Activated CD4-positive, alpha-beta T cell treated with anti-CD3 and anti-CD28 coated beads, Interleukin-2, amount 50 U/mL, for 48 hours (primary cell): ENCODE data around the gene TXNL4B.
A peak's percentile ranks its signal among the peaks of the same experiment; 100 is the strongest.

Experiments
- DNase-seq, 2 experiments: peaks; one replicate each; pipeline ENCODE4 v3.0.0-alpha.2; 2020

Gene TXNL4B

DNA sequence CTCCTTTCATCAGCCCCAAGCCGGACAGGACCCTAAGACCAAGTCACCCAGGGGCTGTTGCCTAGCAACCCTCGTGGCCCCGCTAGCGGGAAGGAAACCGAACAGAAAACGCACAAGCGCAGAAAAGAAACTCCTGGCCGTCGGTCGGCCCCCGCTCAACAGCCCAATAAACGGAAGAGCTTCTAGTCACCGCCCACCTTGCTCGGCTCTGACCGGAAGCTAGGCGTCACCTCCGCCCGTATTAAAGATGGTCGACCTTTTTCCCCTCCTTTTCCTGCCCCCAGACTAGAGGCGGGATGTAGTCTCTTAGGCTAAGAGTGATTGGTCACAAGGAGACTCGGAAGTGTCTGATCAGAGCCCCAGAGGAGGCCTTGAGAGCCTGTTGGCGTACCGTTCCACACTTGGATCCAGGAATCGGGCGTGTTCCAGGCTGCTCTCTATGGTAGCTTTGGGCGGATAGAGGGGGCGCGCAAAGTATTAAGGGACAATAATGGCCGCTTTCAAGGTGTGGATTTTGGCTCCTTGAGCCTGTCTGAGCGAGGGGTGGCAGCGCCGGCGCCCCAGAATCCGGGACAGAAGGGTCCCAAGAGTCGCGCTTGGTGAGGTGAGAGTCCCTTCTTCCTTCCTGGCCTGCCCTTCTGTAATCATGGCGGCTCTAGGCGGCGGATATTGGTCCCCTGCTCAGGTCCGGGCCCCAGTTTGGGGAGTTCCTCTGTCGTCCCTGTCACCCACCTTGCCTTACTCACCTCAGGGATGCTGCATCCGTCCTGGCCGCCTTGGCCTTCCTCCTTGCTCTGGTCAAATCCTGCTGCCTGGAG lies at the start of gene TXNL4B, which contains the start of gene DHX38:
Gene TXNL4B, minus strand, starts transcription at position 173 of the 818 bp plus-strand sequence. CDS start 2,871 bp downstream, outside the sequence.
Gene DHX38, plus strand, starts transcription at position 400 of the 818 bp plus-strand sequence. CDS start 2,311 bp downstream, outside the sequence.
- peak; percentile 86 to 91 for DNase-seq

GRCh38 chr16:72142476-72142875 lies 49.1 kb upstream of the TXNL4B start:
- DNase-seq = no peak

- no peak for DNase-seq
Measured at GRCh38 chr16:72139908-72140307, 46.5 kb upstream of the TXNL4B start.

- no peak for DNase-seq
Measured at GRCh38 chr16:72138064-72138572, 44.7 kb upstream of the TXNL4B start.

DNA sequence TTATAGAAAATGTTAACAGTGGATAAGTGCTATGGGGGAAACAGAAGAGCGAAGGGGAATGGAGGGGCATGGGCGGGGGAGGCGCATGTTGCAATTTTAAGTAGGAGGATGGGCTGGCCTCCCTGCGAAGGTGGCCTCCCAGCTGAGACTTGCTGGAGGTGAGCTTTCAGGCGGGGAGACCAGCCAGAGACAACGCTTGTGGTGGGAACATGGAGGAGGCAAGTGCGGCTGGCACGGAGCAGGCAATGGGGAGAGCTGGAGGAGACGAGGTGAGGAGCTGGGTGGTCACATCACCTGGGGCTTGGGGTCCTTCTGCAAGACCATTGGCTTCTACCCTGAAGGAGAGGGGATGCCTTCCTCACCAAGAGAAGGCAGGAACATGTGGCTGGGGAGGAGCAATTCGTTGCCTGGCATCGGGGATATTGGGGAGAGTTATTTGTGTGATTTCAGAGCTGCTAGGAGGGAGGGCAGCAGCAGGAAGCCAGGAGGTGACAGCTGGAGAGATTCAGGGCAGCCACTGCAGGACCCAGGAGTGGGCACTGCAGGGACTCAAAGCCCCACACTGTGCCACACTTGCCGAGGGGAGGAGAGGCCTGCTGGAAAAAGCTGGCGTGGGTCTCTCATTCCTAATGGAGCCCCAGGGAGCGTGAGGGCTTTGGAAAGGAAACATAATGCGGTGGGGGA lies 44.1 kb upstream of the TXNL4B start:
- no peak for DNase-seq

- DNase-seq = no peak
Measured at GRCh38 chr16:72134507-72134906, 41.1 kb upstream of the TXNL4B start.

- no peak for DNase-seq
Measured at GRCh38 chr16:72132726-72133125, 39.3 kb upstream of the TXNL4B start.

- DNase-seq = no peak
Measured at GRCh38 chr16:72131036-72131435, 37.6 kb upstream of the TXNL4B start.

DNA sequence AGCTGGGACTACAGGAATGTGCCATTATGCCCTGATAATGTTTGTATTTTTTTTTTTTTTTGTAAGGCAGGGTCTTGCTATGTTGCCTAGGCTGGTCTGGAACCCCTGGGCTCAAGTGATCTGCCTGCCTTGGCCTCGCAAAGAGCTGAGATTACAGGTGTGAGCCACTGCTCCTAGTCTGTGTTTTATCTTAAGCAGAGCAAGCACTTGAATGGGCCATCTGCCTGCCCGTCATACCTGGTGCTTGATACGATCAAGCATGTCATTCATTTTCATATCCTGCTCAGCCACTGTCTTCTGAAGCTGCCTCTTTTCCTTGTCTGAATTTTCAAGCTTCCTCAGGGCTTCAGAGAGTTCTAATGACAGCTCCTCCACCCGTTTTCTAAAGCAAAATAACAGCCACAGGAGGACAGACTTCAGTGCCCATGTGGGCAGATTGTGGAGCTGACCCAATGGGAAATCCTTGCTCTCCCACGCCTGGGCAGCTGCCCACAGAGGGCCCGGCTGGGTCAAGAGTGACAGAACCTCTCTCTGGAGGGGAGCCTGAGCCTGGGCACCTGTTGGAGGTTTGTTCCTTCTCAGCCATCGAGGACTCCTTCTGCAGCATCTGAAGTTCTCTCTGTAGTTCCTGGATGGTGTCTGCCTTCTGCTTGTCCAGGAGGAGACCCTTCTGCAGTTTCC lies 36.7 kb upstream of the TXNL4B start:
- DNase-seq = no peak

DNA sequence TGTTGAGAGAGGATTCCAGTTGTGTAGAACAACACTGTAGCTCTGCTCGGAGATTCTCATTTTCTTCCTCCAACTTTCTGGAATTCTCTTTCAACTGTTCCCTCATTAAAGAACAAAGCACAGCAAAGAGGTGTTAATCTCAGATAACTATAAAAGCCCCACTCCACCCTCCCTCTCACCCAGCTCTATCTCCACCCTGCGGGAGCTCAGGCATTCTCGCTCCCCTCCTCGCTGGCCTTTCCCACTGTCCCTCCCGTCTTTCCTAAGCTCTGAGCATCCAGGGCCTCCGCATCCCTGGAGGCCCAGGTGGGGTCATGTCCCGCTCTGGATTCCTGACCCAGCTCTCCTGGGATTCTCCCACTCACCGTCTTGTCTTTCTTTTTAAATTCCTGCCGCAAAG lies 35.3 kb upstream of the TXNL4B start:
- DNase-seq = no peak

- DNase-seq = no peak
Measured at GRCh38 chr16:72126429-72126765, 33.0 kb upstream of the TXNL4B start.

- DNase-seq = no peak
Measured at GRCh38 chr16:72125635-72126428, 32.4 kb upstream of the TXNL4B start.

- peak; percentile 69 to 72 for DNase-seq
Measured at GRCh38 chr16:72124761-72125634, 31.6 kb upstream of the TXNL4B start.

DNA sequence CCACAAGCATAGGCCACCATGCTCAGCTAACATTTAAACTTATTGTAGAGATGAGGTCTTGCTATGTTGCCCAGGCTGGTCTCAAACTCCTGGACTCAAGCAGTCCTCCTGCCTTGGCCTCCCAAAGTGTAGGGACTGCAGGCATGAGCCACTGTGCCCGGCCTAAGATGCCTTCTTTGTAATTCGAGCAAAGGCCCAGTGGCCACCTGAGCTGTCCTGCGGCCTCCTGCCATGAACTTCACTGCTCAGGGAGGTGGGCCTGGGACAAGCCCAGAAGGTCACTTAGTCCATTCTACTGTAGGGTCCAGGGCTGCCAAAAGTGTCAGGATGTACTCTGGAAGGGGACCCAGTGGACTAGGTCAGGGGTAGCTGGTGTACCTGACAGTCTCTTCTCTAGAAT lies 30.7 kb upstream of the TXNL4B start:
- DNase-seq = no peak

- no peak for DNase-seq
Measured at GRCh38 chr16:72123426-72123825, 30.0 kb upstream of the TXNL4B start.

GRCh38 chr16:72122916-72123315 lies 29.5 kb upstream of the TXNL4B start:
- DNase-seq = no peak

- DNase-seq = no peak
Measured at GRCh38 chr16:72122308-72122707, 28.9 kb upstream of the TXNL4B start.

DNA sequence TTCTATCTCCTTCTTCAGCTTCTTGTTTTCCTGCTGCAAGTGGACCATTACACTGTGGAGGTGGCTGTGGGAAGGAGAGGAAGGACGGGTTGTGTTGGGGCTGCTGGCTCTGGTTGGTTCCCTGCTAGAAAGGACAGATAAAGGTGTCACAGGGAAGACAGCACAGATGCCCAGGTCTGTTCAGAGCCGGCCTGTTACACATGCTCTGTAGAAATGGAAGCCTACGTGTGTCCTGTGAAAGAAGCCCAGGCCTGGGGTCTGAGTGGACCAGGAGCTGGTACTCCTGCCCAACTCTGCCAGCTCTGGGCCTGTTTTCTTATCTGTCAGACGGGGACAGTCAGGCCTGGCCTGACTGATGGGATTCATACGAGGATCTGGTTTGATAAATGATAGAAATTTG lies 26.6 kb upstream of the TXNL4B start:
- DNase-seq = no peak

DNA sequence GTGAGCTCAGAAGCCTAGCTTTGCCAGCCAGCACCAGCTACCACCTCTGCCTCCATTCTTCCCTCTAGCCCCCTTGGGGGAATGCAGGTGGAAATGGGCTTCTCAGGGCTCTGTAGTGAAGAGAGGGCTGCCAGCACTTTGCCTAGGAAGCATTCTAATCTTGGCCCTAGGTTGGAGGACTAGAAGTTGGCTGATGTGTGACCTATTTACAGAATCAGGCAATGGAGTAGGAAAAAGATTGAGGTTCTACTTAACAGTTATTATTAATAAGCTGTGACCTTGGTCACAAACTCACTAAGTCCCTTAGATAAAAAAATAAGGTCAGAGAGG lies 20.2 kb upstream of the TXNL4B start:
- DNase-seq = no peak

DNA sequence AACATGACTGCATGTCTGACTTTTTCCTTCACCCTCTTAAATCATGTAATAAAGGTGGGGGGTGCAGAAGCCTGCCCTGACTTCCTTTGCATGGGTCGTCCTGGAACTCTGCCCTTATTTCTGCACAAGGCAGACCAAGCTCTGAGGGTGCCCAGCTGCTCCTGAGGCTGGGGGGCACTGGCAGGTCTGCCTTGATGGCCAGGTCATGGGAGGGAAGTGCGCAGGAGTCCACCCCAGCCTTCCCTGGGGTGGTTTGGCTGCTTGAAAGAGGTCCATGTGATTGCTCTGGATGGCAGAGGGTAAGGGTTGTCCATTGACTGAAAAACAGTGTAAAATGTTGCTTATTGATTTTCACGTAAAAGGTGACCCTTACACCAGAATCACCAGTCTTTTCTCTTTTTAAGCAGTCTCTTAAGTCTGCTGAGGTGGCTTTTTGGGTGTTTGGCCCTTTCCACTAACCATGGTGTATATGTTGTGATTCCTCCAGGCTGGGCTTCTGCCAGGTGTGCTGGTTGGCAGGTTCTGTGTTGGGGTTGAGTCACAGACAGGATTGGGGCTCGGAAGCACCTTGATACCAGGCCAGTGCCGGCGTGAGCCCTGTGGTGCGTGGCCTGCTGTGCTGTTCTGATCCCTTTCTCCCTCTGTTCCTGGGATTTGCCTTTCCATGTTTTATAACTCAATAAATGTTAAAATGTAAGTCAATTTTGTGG lies 19.6 kb upstream of the TXNL4B start:
- DNase-seq = no peak

- DNase-seq = no peak
Measured at GRCh38 chr16:72112452-72112792, 19.0 kb upstream of the TXNL4B start.
